ENCODE measurements around the gene USP46. TPM values are rescaled to one million over a fixed set of nuclear protein-coding genes. Genes with fewer than 3 reads are reported as not detected.

USP46 gene
- total and polyA plus RNA-seq, 2 of the 4 experiments (the other 2 are of a cell fraction) = 9.3 to 15.4 TPM

- Histone ChIP-seq H2BK120ac (ENCODE audit: low read depth, low read length) (peak overlapping the region; percentile 60), H4K8ac (ENCODE audit: low read depth in 2 of 2, low read length in 2 of 2) (peak overlapping the region in 1 of 2 experiments; percentile 43; a peak in 1 of 4 replicates), H3K4me3 (ENCODE audit: insufficient read depth, low read depth, low read length) (no peak overlapping the region), H2BK5ac (ENCODE audit: low read depth, low read length, poor library complexity, severe bottlenecking) (no peak overlapping the region), H2AK9ac (replicated peaks; ENCODE audit: low read depth, low read length, poor library complexity) (no peak overlapping the region), H4K5ac (ENCODE audit: low read depth, low read length) (peak overlapping the region; percentile 69; the same call in 1 of the 2 replicates), H3K4me1 (ENCODE audit: control insufficient read depth, insufficient read depth, low read length) (peaks cover 12% of the 10 kb centered on the region), H3K56ac (ENCODE audit: extremely low read depth, insufficient read depth, low read length) (no peak overlapping the region), H3K4me2 (ENCODE audit: low read depth, low read length) (no peak overlapping the region), H3K9me1 (ENCODE audit: insufficient read depth, low read length) (peaks cover 2% of the 10 kb centered on the region; the same call in 1 of the 2 replicates), H3K36me3 (ENCODE audit: control insufficient read depth, insufficient read depth, low read length) (no peaks in the 10 kb centered on the region), H3K27ac (ENCODE audit: insufficient read depth, low read length) (0 out of 2 replicates have a peak overlapping the region, but pooled peaks have one; percentile 38), H3K79me1 (ENCODE audit: low read depth in 1 of 2, low read length in 2 of 2) (no peaks in the 10 kb centered on the region), H2AK5ac (ENCODE audit: low read depth, low read length) (peak overlapping the region; percentile 87), H2BK20ac (ENCODE audit: low read depth, low read length) (peak overlapping the region; percentile 61), H3K27me3 (ENCODE audit: control insufficient read depth, insufficient read depth, low read length) (no peaks in the 10 kb centered on the region), H3K9ac (ENCODE audit: low read depth, low read length) (no peak overlapping the region), H3K23ac (ENCODE audit: low read depth, low read length) (no peak overlapping the region), H3K4ac (ENCODE audit: low read depth, low read length) (peak overlapping the region; percentile 30), H4K20me1 (ENCODE audit: insufficient read depth, low read length) (no peaks in the 10 kb centered on the region), H3K9me3 (ENCODE audit: control insufficient read depth, insufficient read depth, low read length) (peaks cover 12% of the 10 kb centered on the region), H2AFZ (replicated peaks; ENCODE audit: low read length, poor library complexity) (no peak overlapping the region), H4K91ac (ENCODE audit: insufficient read depth, low read depth, low read length) (0 out of 2 replicates have a peak overlapping the region, but pooled peaks have one; percentile 7), H3K18ac (ENCODE audit: low read depth, low read length) (peak overlapping the region; percentile 74), H3K14ac (replicated peaks; ENCODE audit: low read depth, low read length) (peak overlapping the region; percentile 35; the same call in 1 of the 2 replicates), H2BK15ac (ENCODE audit: low read depth, low read length) (peak overlapping the region; percentile 95; the same call in 2 of the 3 replicates)
- CTCF ChIA-PET = no interaction called here
- BruUV-seq (replicated peaks) = no TSS peak
- in situ Hi-C loops (cut with MboI; ENCODE audit: low sequenced_read_pairs) = no loop called here
- WGBS, 2 experiments (ENCODE audit: extremely low coverage in 2 of 2, insufficient read length in 1 of 2) = no CpG with 5 or more reads among the region's 7 CpGs
- dilution Hi-C loops (cut with HindIII; ENCODE audit: low sequenced_read_pairs, unreplicated experiment) = no loop called here
- POLR2A ChIA-PET (ENCODE audit: unreplicated experiment) = no interaction called here
- TF ChIP-seq NFE2L2 (IDR thresholded peaks at IDR 0.05; ENCODE audit: low read depth, low read length) (no peak), MAFK (IDR thresholded peaks at IDR 0.05; ENCODE audit: low read depth, low read length) (no peak), MXI1 (IDR thresholded peaks at IDR 0.05; ENCODE audit: borderline replicate concordance, low read depth, low read length) (no peak), MAZ (IDR thresholded peaks at IDR 0.05; ENCODE audit: borderline replicate concordance, low read depth, low read length) (no peak), ELK1 (IDR thresholded peaks at IDR 0.05; ENCODE audit: borderline replicate concordance, low read depth, low read length) (no peak), CEBPB (IDR thresholded peaks at IDR 0.05; ENCODE audit: low read depth, low read length) (no peak), CHD1 (IDR thresholded peaks at IDR 0.05; ENCODE audit: low read depth, low read length) (no peak), RAD21 (IDR thresholded peaks at IDR 0.05; ENCODE audit: low read length) (no peak), RFX5 (IDR thresholded peaks at IDR 0.05; ENCODE audit: low read depth, low read length) (no peak), SMC3 (IDR thresholded peaks at IDR 0.05; ENCODE audit: low read depth, low read length) (no peak), BHLHE40 (IDR thresholded peaks at IDR 0.05; ENCODE audit: low read depth, low read length) (no peak), FOS (IDR thresholded peaks at IDR 0.05; ENCODE audit: low read depth, low read length) (no peak), POLR2A (IDR thresholded peaks at IDR 0.05; ENCODE audit: low read depth, low read length) (no peak), RCOR1 (IDR thresholded peaks at IDR 0.05; ENCODE audit: insufficient replicate concordance, low read length) (no peak), USF2 (IDR thresholded peaks at IDR 0.05; ENCODE audit: low read depth, low read length) (no peak)
- TF ChIP-seq, protein P1, sequence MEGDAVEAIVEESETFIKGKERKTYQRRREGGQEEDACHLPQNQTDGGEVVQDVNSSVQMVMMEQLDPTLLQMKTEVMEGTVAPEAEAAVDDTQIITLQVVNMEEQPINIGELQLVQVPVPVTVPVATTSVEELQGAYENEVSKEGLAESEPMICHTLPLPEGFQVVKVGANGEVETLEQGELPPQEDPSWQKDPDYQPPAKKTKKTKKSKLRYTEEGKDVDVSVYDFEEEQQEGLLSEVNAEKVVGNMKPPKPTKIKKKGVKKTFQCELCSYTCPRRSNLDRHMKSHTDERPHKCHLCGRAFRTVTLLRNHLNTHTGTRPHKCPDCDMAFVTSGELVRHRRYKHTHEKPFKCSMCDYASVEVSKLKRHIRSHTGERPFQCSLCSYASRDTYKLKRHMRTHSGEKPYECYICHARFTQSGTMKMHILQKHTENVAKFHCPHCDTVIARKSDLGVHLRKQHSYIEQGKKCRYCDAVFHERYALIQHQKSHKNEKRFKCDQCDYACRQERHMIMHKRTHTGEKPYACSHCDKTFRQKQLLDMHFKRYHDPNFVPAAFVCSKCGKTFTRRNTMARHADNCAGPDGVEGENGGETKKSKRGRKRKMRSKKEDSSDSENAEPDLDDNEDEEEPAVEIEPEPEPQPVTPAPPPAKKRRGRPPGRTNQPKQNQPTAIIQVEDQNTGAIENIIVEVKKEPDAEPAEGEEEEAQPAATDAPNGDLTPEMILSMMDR (conservative IDR thresholded peaks at IDR 0.05; ENCODE audit: low read depth, low read length) = no peak
- ATAC-seq (ENCODE audit: low read depth) = no peak
- intact Hi-C loops (cut with micrococcal nuclease) = no loop called here
- DNase-seq = no peak
These were observed 82.8 kb downstream of the USP46 start for GRCh38 chr4:52576326-52576725.
